Mucosa of stomach (tissue), 1 donor: ENCODE results near the gene TGDS.
A peak's percentile ranks its signal among the peaks of the same experiment; 100 is the strongest.
"Not testable (repeated sequence)": the region's sequence is repeated elsewhere in the genome, so short reads cannot be mapped to it uniquely, and the experiment has no call there.

Experiments used
- H3K27me3 ChIP-seq: one replicate; pipeline ENCODE4 v1.7.0; 2013; ENCODE audit warnings: mild to moderate bottlenecking, low read length; ENCODE audit not compliant: control insufficient read depth, insufficient read depth
- H3K36me3 ChIP-seq: one replicate; pipeline ENCODE4 v1.7.0; 2013; ENCODE audit warnings: low read length; ENCODE audit not compliant: control insufficient read depth, insufficient read depth
- H3K4me1 ChIP-seq: one replicate; pipeline ENCODE4 v1.7.0; 2013; ENCODE audit warnings: mild to moderate bottlenecking, low read length; ENCODE audit not compliant: control insufficient read depth, insufficient read depth
- H3K4me3 ChIP-seq: one replicate; pipeline ENCODE4 v1.7.0; 2013; ENCODE audit warnings: low read length
- H3K9ac ChIP-seq: one replicate; pipeline ENCODE4 v1.7.0; 2013; ENCODE audit warnings: mild to moderate bottlenecking, low read length, moderate library complexity
- H3K9me3 ChIP-seq: one replicate; pipeline ENCODE4 v1.7.0; 2013; ENCODE audit warnings: mild to moderate bottlenecking, low read length, moderate library complexity; ENCODE audit not compliant: control insufficient read depth
- donor health status: Pancreatic carcinoma.

Gene TGDS, protein sequence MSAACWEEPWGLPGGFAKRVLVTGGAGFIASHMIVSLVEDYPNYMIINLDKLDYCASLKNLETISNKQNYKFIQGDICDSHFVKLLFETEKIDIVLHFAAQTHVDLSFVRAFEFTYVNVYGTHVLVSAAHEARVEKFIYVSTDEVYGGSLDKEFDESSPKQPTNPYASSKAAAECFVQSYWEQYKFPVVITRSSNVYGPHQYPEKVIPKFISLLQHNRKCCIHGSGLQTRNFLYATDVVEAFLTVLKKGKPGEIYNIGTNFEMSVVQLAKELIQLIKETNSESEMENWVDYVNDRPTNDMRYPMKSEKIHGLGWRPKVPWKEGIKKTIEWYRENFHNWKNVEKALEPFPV

DNA sequence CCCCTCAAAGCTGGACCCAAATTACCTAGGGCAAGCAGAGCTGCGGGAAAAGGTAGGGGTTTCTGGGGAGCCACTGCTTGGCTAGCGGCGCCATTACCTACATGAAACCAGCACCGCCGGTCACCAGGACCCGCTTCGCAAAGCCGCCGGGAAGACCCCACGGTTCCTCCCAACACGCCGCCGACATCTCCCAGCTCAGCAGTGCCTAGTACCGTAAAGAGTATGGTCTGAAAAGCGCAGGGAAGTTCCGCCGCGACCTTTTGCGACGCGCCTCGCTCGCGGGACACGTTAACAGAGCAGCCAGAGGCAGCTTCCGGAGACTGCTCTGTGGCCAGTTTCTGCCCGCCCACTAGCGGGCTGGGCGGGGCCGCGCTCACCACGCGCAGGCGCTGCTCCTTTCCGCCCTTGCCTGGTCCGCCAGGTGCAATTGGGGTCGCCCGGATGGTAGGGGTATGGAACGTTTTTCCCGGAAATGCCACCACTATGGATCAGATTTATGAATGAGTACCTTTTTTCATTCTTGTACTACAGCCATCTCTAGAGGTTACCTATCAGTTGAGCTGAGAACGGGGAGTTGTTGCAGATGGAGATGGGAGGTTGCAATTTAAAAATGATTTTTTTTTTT is at the start of gene TGDS:
TGDS (minus strand) TSS at position 203 of the 625 bp plus-strand sequence; CDS start at position 187, 16 bp downstream.
- H3K4me1 ChIP-seq = peaks cover 12% of the 10 kb centered on the region
- peak within 1 kb of the TSS; percentile 95 for H3K9ac ChIP-seq
- peak within 1 kb of the TSS; percentile 96 for H3K4me3 ChIP-seq
- no peaks in the 10 kb centered on the region for H3K27me3 ChIP-seq
- no peaks in the 10 kb centered on the region for H3K36me3 ChIP-seq
- H3K9me3 ChIP-seq = no peaks in the 10 kb centered on the region

GRCh38 chr13:94641409-94641941 is 45.5 kb upstream of the TGDS start:
- no peaks in the 10 kb centered on the region for H3K9me3 ChIP-seq
- peaks cover 8% of the 10 kb centered on the region for H3K4me1 ChIP-seq
- H3K9ac ChIP-seq = no peak overlapping the region
- no peaks in the 10 kb centered on the region for H3K36me3 ChIP-seq
- H3K4me3 ChIP-seq = no peak overlapping the region
- H3K27me3 ChIP-seq = no peaks in the 10 kb centered on the region

DNA sequence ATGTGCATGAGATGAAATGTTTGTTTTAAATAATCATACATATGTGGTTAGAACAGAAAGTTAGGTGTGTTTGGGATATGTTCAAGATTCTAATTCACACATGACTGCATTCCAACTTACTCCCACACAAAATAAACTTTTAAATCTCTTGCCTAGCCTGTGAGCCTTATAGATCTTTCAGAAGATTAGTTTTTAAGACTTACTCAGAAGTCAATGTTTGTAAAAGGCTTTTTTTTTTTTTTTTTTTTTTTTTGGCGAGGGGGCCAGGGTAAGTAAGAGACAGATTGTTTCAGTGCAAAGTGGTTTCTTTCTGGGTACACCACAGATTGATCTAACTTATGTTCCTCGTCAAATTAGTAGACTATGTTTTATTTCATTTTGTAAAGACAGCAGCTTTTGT is 44.8 kb upstream of the TGDS start:
- no peaks in the 10 kb centered on the region for H3K27me3 ChIP-seq
- peaks cover 8% of the 10 kb centered on the region for H3K4me1 ChIP-seq
- no peak overlapping the region for H3K9ac ChIP-seq
- H3K4me3 ChIP-seq = no peak overlapping the region
- no peaks in the 10 kb centered on the region for H3K9me3 ChIP-seq
- H3K36me3 ChIP-seq = no peaks in the 10 kb centered on the region

DNA sequence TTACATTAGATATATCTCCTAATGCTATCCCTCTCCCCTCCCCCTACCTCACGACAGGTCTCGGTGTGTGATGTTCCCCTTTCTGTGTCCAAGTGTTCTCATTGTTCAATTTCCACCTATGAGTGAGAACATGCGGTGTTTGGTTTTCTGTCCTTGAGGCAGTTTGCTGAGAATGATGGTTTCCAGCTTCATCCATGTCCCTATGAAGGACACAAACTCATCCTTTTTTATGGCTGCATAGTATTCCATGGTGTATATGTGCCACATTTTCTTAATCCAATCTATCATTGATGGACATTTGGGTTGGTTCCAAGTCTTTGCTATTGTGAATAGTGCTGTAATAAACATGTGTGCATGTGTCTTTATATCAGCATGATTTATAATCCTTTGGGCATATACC is 41.7 kb upstream of the TGDS start:
- H3K9me3 ChIP-seq, H3K27me3 ChIP-seq, H3K4me1 ChIP-seq, H3K4me3 ChIP-seq, H3K36me3 ChIP-seq, H3K9ac ChIP-seq: not testable (repeated sequence)

DNA sequence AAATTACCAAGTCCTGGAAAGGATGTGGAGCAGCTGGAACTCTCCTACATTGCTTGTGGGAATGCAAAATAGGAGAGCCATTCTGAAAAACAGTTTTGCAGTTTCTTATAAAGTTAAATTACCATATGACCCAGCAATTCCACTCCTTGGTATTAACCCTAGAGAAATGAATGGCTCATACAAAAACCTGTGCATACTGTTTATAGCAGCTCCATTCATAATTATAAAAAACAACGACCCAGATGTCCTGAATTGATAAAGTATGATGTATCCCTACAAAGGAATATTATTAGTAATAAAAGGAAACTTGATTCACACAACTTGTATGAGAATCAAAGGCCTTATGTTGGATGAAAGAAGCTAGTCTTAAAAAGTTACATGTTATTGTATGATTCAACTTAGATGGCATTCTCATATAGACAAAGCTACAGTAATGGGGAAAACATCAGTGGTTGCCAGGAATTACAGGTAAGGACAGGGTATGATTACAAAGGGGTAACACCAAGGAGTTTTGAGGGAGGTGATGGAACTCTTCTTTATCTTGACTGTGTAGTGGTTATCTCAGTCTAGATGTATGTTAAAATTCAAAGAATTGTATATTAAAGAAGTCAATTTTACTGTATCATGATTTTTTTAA is 41.1 kb upstream of the TGDS start:
- no peaks in the 10 kb centered on the region for H3K9me3 ChIP-seq
- H3K4me1 ChIP-seq = peaks cover 8% of the 10 kb centered on the region
- no peak overlapping the region for H3K9ac ChIP-seq
- no peak overlapping the region for H3K4me3 ChIP-seq
- no peaks in the 10 kb centered on the region for H3K36me3 ChIP-seq
- H3K27me3 ChIP-seq = no peaks in the 10 kb centered on the region

GRCh38 chr13:94636096-94636495 is 40.1 kb upstream of the TGDS start:
- H3K4me3 ChIP-seq, H3K36me3 ChIP-seq, H3K9ac ChIP-seq, H3K27me3 ChIP-seq, H3K4me1 ChIP-seq, H3K9me3 ChIP-seq: not testable (repeated sequence)

DNA sequence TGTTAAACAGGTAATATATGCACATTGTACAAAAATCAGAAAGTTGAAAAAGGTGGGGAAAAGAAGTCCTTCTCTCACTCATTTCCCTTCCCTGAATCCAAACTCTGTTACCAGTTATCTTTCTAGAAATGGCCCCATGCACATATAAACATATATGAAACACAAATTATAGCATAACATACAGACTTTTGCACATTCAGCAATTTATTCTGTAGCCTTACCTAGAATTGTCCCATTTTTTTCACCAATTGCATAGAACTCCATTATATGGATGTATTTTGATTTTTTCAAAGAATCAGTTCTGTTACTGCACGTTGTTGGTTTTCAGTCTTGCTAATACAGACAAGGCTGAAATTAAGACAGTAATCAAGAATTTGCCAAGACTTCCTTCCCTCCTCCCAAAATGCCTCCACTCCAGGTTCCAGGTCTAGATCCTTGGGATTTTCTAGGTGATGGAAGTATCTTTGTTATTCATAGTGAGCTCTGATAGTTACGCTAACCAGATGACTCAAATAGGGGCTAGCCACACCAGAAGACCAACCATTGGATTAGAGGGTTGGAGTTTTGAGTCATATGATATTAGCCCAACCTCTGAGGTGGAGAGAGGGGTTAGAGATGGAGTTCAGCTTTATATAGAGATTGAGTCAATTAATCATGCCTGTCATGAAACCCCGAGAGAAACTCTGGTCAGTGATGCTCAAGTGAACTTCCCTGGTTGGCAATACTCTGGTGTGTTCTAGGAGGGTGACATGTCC is 36.5 kb upstream of the TGDS start:
- Histone ChIP-seq H3K4me3 (no peak overlapping the region), H3K4me1 (no peaks in the 10 kb centered on the region), H3K36me3 (no peaks in the 10 kb centered on the region), H3K9ac (no peak overlapping the region), H3K9me3 (no peaks in the 10 kb centered on the region), H3K27me3 (no peaks in the 10 kb centered on the region)

DNA sequence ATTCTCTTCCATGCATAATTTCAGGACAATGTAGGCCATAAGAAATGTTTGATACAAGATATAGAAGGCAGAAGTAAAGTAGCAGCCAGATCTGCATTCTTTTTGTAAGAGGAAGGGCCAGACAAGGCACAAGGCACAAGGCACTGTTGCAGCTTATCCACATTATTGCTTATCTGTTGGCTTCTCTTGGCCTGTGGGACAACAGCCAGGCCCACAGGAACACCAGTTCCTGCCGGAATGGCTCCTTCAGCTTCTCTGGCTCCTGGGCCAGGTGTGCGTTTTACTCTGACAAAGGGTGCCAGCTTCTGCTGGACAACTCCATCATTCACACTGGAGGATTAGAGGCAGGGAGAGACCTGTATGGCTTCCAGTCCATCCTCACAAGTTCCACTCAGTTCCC is 34.9 kb upstream of the TGDS start:
- Histone ChIP-seq H3K9me3 (no peaks in the 10 kb centered on the region), H3K36me3 (no peaks in the 10 kb centered on the region), H3K4me1 (no peaks in the 10 kb centered on the region), H3K9ac (no peak overlapping the region), H3K27me3 (no peaks in the 10 kb centered on the region), H3K4me3 (no peak overlapping the region)

DNA sequence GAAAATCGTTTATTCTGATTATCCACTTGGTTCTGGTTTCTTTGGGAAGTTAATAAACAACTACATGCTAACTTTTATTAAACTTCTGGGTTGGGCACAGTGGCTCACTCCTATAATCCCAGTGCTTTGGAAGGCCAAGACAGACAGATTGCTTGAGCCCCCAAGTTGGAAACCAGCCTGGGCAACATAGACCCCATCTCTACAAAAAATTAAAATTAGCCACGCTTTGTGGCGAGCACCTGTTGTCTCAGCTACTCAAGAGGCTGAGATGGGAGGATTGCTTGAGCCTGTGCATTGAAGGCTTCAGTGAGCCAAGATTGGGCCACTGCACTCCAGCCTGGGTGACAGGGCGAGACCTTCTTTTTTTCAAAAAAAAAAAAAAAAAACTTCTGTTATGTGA is 27.4 kb upstream of the TGDS start:
- Histone ChIP-seq H3K9ac (no peak overlapping the region), H3K4me3 (no peak overlapping the region), H3K27me3 (no peaks in the 10 kb centered on the region), H3K36me3 (no peaks in the 10 kb centered on the region), H3K9me3 (no peaks in the 10 kb centered on the region), H3K4me1 (no peaks in the 10 kb centered on the region)

DNA sequence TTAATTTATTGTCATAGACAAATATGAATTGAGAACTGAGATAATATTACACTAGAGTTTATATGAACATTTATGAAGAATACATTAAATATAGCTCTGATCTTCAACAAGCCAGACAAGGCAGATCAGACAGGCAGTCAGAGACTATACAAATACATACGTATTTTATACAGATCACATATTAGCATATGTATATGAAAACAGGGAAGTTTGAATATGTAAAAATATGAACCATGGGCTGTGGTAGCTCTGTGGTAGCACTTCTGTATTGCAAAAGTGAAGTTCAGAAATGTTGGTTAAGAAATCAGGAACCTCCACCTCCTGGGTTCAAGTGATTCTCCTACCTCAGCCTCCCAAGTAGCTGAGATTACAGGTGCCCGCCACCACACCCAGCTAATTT is 26.4 kb upstream of the TGDS start:
- Histone ChIP-seq H3K4me1 (no peaks in the 10 kb centered on the region), H3K9ac (no peak overlapping the region), H3K36me3 (no peaks in the 10 kb centered on the region), H3K4me3 (no peak overlapping the region), H3K9me3 (no peaks in the 10 kb centered on the region), H3K27me3 (no peaks in the 10 kb centered on the region)

DNA sequence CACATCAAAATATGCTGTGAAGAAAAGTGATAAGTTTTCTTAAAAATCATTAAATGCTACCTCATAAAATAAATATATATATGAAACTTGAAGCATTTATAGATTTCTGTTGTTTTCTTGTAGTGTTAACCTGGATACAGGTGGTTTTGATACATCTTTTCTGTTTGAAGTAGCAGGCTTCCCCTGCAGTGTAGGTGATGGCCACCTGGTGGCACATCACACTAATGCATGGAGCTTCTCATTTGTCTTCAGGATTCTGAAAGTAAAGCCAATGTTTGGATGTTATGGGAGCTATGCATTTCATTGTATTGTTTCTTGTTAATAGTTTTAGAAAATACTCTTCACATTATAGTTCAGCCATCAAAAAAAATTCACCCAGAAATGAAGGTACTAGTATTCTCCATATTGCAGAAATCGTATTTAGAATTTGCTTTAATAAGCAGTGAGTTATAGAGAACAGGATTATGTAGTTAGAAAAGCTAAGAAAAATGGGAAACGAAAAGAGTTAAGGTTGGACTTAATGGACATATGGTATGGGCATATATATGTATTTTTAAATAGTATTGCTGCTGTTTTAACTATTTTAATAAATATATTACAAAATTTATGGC is 24.4 kb upstream of the TGDS start:
- H3K4me3 ChIP-seq = no peak overlapping the region
- H3K4me1 ChIP-seq = no peaks in the 10 kb centered on the region
- H3K9me3 ChIP-seq = no peaks in the 10 kb centered on the region
- no peak overlapping the region for H3K9ac ChIP-seq
- no peaks in the 10 kb centered on the region for H3K36me3 ChIP-seq
- H3K27me3 ChIP-seq = no peaks in the 10 kb centered on the region
